22Rv1 (cell line): ENCODE data around the gene HPDL.

ENCODE experiments used
- CTCF ChIP-seq: fragments of 450-650 bp; IDR thresholded peaks from 2 replicates; pipeline ENCODE4 v1.5.1; 2017; ENCODE audit warnings: mild to moderate bottlenecking
- ZFX ChIP-seq: fragments of 450-650 bp; IDR thresholded peaks from 2 replicates; pipeline ENCODE4 v1.6.1; 2017; ENCODE audit warnings: antibody characterized with exemption, borderline replicate concordance

DNA sequence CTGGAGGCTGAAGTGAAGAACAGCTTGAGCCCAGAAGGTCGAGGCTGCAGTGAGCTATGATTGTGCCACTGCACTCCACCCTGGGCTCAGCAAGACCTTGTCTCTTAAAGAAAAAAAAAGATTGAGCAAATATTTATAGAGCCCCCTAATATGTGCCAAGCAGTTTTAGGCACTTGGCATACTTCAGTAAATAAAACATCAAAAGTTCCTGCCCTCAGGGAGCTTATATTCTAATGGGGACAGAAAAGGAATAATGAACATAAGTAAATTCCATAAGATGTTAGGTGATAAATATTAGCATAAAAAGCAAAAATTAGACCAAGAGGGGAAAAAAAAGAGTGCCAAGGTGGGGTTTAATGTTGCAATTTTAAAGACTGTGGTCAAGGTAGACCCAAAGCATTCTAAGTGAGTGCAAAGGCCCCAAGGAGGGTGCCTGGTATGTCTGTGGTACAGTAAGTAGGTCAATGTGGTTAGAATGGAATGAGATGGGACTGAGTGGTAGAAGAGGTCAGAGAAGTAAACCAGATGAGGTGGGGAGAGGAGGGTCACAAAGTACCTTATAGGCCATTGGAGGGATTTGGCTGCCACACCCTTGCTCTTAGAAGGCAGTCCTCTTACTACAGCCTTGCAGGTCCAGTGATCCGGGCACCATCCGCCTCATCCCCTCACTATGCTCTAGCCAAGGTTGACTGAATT lies 11.1 kb downstream of the HPDL start:
- no peak for TF ChIP-seq CTCF
- no peak for TF ChIP-seq ZFX
